ENCODE data around the gene CCR7. TPM values are rescaled to one million over a fixed set of nuclear protein-coding genes. Genes with fewer than 3 reads are reported as not detected.
A peak's percentile ranks its signal among the peaks of the same experiment; 100 is the strongest.

Gene CCR7
- total RNA-seq, 6 donors from 2014 or later, result 0.30 to 2.8 (median 1.4) TPM; not detected in 2

DNA sequence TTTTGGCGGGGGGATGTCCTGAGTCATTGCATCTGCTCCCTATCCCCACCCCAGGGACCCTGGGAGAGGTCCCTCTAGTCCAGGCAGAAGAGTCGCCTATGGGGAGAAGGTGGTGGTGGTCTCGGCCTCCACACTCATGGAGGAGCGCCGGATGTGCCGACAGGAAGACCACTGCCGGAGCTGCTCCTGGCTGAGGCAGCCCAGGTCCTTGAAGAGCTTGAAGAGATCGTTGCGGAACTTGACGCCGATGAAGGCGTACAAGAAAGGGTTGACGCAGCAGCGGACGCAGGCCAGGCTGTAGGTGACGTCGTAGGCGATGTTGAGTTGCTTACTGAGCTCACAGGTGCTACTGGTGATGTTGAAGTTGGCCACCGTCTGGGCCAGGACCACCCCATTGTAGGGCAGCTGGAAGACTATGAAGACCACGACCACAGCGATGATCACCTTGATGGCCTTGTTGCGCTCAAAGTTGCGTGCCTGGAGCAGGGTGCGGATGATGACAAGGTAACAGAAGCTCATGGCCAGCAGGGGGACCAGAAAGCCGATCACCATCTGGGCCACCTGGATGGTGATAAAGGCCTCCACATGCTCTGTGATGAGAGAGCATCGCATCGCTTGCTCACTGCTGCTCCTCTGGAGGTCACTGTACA, 10.5 kb downstream of the CCR7 start:
- ATAC-seq (ENCODE audit: low FRiP score in 2 of 2) (no peak), DNase-seq (peak; percentile 15 to 71)
- no peaks in the 10 kb centered on the region for H3K27me3 ChIP-seq
- H3K4me3 ChIP-seq, result no peak overlapping the region
- H3K4me1 ChIP-seq, result peaks cover 64 to 80% (median 73%) of the 10 kb centered on the region in 4 donors
- no peaks in the 10 kb centered on the region for H3K9me3 ChIP-seq
- peak overlapping the region; percentile 77 to 89 (median 87) for H3K27ac ChIP-seq
- H3K36me3 ChIP-seq, result no peaks in the 10 kb centered on the region
- WGBS, 2 donors, result 96 to 97% methylated on average over 26 to 27 of the region's 27 CpGs
- TF ChIP-seq POLR2AphosphoS5 (IDR thresholded peaks at IDR 0.05), result no peak
- TF ChIP-seq, protein P1, sequence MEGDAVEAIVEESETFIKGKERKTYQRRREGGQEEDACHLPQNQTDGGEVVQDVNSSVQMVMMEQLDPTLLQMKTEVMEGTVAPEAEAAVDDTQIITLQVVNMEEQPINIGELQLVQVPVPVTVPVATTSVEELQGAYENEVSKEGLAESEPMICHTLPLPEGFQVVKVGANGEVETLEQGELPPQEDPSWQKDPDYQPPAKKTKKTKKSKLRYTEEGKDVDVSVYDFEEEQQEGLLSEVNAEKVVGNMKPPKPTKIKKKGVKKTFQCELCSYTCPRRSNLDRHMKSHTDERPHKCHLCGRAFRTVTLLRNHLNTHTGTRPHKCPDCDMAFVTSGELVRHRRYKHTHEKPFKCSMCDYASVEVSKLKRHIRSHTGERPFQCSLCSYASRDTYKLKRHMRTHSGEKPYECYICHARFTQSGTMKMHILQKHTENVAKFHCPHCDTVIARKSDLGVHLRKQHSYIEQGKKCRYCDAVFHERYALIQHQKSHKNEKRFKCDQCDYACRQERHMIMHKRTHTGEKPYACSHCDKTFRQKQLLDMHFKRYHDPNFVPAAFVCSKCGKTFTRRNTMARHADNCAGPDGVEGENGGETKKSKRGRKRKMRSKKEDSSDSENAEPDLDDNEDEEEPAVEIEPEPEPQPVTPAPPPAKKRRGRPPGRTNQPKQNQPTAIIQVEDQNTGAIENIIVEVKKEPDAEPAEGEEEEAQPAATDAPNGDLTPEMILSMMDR (IDR thresholded peaks at IDR 0.05), result no peak
- TF ChIP-seq POLR2A (IDR thresholded peaks at IDR 0.05), result no peak
- no peak for TF ChIP-seq EP300 (IDR thresholded peaks at IDR 0.05)

DNA sequence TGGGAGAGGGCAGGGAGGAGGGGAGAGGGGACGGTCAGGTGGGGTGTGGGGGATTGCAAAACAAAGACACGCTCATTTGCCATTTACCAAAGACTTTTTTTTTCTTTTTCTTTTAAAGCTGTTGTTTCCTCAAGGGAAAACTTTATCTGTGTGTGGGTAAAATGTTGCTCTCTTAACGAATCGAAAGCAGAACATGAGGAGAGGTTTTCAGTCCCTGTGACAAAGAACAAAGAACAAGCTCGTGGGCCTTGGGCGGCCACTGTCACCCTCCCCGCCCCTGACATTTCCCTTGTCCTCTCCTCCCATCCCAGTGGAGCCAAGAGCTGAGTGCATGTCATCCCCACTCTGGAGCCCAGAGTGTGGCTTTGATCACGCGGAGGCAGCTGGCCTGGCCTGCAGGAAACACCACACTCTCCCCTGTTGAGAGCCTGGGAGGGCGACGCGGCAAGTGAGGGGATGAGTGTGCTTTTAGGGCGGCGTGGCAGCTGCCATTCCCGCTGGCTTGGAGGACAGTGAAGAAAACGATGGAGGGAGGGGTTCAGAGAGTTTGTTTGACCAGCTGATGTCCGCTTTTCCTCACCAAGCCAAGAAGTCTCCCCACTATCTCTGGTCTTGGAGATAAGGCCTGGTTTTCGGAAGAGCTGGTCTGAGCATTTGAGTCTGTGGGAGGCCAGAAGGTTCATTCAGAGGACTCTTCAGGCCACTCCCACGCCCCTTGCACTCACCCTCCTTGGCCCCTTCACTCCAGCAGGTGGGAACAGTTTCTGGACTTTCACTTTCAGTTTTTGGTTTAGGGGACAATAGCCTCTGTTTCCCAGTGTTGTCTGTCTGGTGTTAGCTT, 11.4 kb downstream of the CCR7 start:
- peak; percentile 23 to 41 for ATAC-seq (ENCODE audit: low FRiP score in 2 of 2)
- H3K9me3 ChIP-seq, result no peaks in the 10 kb centered on the region
- H3K36me3 ChIP-seq, result no peaks in the 10 kb centered on the region
- no peaks in the 10 kb centered on the region for H3K27me3 ChIP-seq
- 19 to 23% methylated on average over 18 to 19 of the region's 19 CpGs for WGBS, 2 donors
- peak overlapping the region; percentile 77 to 89 (median 87) for H3K27ac ChIP-seq
- peak overlapping the region in 3 of 4 donors; percentile 3 to 21 (median 7) for H3K4me3 ChIP-seq
- TF ChIP-seq, protein P1 (IDR thresholded peaks at IDR 0.05), result no peak
- TF ChIP-seq EP300 (IDR thresholded peaks at IDR 0.05) (no peak), POLR2AphosphoS5 (IDR thresholded peaks at IDR 0.05) (peak in 1 of 2 donors; percentile 57)
- DNase-seq, result peak; percentile 46 to 54
- H3K4me1 ChIP-seq, result peaks cover 69 to 84% (median 78%) of the 10 kb centered on the region in 4 donors

DNA sequence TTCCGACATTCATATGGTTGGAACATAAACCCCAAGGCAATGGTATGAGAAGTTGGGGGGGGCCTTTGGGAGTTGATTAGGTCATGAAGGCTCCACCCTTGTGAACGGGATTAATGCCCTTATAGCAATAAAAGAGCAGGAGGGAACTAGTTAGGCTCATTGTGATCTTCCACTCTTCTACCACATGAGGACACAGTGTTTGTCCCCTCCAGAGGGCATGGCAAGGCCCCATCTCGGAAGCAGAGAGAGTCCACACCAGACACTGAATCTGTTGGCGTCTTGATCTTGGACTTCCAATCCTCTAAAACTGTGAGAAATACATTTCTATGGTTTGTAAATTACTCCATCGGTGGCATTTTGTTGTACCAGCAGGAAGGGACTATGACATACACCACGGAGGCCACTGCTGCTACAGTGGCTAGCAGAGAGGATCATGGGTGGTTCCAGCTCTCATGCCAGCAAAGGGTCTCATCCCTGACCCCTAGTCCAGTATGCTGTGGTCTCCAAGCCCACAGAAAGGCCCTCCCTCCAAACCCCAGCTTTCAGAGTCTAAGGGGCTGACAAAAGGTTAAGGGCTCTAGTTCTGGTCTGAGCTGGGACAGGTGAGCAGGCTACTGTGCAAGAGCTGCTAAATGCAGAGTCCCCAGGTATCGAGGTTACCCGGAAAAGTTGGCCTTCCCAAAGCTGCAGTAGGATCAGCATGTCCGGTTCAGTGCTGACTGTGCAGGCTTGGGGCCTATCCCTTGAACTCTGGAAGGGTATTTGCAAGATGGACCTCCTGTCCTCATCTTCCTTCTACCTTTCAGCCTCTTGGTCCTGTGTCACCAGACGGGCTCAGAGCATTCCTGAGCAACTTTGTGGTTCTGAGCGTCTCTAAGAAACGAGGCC, 12.2 kb downstream of the CCR7 start:
- Histone ChIP-seq H3K36me3 (no peaks in the 10 kb centered on the region), H3K4me1 (peaks cover 74 to 90% (median 85%) of the 10 kb centered on the region in 4 donors), H3K27ac (peak overlapping the region; percentile 77 to 89 (median 87)), H3K9me3 (no peaks in the 10 kb centered on the region), H3K27me3 (no peaks in the 10 kb centered on the region), H3K4me3 (no peak overlapping the region)
- DNase-seq (no peak), ATAC-seq (ENCODE audit: low FRiP score in 2 of 2) (no peak)
- 65 to 74% methylated on average over 10 to 12 of the region's 12 CpGs for WGBS, 2 donors
- TF ChIP-seq POLR2A (IDR thresholded peaks at IDR 0.05) (no peak), POLR2AphosphoS5 (IDR thresholded peaks at IDR 0.05) (no peak), EP300 (IDR thresholded peaks at IDR 0.05) (no peak)
- TF ChIP-seq, protein P1 (IDR thresholded peaks at IDR 0.05), result no peak

DNA sequence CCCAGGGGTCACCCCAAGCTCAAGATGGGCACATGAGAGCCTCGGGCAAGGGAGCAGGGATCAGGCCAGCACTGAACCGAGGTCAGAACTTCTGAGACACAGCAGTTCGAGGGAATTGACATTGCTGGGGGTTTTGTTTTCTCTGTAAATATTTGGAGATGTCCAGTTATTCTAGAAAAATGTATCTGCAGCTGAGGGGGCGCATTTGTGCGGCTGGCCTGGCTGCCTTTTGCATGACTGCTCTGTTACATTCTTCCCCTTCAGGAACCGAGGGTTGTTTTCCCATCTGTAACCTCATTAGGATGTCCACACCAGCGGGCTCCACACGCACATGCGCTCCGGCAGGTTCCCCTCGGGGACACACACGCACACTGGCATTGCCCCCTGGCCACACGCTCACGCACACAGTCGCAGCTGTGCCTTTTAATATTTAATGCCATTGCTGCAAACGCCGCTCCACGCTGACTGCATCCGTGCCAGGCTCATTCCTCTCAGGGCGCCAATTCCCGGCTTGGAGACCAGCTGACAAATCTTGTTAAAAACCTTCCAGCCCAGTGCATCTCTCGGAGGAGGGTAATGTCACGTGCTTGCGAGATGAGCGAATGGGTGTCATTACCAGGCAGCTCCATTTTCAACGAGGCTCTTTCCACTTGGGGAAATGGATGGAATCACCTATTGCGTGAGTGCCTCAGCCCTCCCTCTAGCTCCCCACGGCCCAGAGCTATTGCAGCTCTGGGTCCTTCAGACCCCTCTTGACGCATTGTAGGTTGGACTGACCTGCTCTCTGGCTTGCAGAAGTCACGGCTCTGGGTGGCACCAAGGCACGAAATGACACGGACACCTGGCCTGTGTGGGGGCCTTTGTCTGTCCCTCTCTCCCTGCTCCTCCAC, 13.1 kb downstream of the CCR7 start:
- TF ChIP-seq POLR2AphosphoS5 (IDR thresholded peaks at IDR 0.05) (no peak), POLR2A (IDR thresholded peaks at IDR 0.05) (no peak), EP300 (IDR thresholded peaks at IDR 0.05) (no peak)
- TF ChIP-seq, protein P1 (IDR thresholded peaks at IDR 0.05), result no peak
- peak; percentile 13 to 37 for ATAC-seq (ENCODE audit: low FRiP score in 2 of 2)
- Histone ChIP-seq H3K4me1 (peaks cover 65 to 90% (median 83%) of the 10 kb centered on the region in 4 donors), H3K4me3 (no peak overlapping the region), H3K36me3 (no peaks in the 10 kb centered on the region), H3K27ac (peak overlapping the region; percentile 77 to 89 (median 87)), H3K9me3 (no peaks in the 10 kb centered on the region), H3K27me3 (no peaks in the 10 kb centered on the region)
- WGBS, 2 donors, result 70 to 80% methylated on average over 27 to 31 of the region's 32 CpGs
- DNase-seq, result peak in 1 of 2 donors; percentile 79
